G401.6 (cell line): ENCODE measurements around the gene FAM81A.
"Not testable (repeated sequence)": the region's sequence is repeated elsewhere in the genome, so short reads cannot be mapped to it uniquely, and the experiment has no call there.

Experiments used
- FAIRE-seq: peaks from 2 replicates; lab custom pipeline; 2012; peaks lifted over from hg19 to GRCh38; lab: Jason Lieb, UNC

Gene FAM81A

DNA sequence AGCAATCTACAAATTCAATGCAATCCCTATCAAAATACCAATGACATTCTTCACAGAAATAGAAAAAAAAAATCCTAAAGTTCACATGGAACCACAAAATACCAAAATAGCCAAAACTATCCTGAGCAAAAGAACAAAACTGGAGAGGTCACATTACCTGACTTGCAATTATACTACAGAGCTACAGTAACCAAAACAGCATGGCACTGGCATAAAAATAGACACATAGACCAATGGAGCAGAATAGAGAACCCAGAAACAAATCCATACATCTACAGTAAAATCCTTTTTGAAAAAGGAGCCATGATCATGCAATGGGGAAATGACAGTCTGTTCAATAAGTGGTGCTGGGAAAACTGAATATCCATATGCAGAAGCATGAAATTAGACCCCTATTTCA lies 51.5 kb downstream of the FAM81A start:
- FAIRE-seq: not testable (repeated sequence)

DNA sequence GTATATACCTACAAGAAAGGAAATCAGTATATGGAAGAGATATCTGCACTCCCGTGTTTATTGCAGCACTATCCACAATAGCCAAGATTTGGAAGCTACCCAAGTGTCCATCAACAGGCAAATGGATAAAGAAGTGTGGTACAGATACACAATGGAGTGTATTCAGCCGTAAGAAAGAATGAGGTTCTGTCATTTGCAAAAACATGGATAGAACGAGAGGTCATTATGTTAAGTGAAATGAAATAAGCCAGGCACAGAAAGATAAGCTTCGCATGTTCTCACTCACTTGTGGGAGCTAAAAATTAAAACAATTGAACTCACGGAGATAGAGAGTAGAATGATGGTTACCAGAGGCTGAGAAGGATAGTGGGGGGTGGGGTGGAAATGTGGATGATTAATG lies 53.1 kb downstream of the FAM81A start:
- no peak for FAIRE-seq

DNA sequence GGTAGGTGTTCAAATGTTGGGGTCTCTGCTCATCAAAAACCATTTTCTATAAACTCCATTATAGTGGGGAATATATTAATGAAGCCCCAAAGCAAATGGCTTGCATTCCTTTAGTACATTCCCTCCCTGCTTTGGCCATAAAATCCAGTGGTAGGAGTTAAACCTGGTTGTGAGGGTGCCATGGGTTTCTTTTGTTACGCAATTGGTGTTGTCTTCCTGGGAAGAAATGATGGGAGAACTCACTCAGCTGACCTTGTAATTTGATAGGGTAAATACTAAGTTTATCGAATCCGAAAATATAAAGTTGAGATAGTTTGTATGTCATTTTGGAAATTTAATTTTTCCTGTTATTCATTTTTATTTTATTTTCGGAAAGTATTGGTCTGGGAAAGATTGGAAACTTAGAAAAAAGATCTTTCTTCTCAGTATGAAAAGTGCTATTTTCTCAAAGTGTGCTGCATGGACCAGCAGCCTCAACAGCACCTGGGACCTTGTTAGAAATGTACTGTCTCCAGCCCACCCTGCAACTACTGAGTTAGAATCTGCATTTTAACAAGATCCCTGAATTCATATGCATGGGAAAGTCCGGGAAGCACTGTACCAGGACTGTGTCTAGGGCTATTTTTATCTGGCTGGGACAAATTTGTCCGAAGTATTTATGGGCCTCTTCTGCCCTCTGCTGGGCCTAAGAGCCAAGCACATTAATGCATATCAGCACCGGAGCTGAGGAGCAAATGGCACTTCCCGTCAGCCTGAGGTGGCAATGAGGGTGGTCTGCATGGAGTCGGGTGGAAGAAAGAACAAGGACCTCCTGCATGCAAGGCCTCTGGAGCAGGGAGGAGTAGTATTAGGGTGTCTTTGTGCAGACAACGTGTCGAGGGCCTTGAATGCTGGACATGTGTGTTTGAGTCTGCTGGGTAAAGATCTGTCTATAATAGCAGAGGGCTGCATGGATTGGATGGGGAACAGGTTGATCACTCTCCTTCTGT lies 54.7 kb downstream of the FAM81A start:
- no peak for FAIRE-seq

DNA sequence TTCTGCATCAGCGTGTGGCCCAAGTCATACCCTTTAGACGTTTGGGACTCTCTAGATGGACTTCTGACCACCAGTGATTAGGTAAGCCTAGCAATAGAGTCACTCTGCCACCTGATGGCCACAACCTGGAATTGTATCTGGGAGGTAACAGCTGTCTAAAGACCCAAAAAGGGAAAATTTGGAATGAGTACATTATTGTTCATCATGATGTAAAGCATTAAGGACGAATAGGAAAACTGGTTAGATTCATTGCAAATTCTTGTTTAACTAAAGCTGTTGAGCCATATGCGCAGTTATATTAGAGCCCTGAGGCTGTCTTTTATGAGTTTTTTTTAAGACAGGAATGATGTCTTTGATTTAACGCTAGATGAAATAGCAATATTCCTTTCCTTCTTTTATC lies 63.6 kb downstream of the FAM81A start:
- no peak for FAIRE-seq

DNA sequence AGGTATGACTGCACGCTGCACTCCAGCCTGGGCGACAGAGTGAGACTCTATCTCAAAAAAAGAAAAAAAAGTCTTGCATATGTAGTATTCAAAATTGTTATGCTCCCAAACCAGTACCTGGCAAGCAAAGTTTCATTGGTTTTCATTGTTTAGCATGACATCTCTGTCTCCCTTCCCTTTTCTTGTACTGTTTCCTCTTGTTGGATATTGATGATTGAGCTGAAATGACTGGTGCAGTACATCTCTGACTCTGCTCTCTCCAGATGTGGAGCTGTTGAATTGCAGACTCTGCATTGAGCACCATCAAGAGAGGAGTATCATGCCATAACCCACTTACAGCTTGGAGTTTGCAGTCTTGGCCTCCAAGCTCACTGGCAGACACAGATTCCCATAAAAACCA lies 77.2 kb downstream of the FAM81A start:
- FAIRE-seq: no peak

DNA sequence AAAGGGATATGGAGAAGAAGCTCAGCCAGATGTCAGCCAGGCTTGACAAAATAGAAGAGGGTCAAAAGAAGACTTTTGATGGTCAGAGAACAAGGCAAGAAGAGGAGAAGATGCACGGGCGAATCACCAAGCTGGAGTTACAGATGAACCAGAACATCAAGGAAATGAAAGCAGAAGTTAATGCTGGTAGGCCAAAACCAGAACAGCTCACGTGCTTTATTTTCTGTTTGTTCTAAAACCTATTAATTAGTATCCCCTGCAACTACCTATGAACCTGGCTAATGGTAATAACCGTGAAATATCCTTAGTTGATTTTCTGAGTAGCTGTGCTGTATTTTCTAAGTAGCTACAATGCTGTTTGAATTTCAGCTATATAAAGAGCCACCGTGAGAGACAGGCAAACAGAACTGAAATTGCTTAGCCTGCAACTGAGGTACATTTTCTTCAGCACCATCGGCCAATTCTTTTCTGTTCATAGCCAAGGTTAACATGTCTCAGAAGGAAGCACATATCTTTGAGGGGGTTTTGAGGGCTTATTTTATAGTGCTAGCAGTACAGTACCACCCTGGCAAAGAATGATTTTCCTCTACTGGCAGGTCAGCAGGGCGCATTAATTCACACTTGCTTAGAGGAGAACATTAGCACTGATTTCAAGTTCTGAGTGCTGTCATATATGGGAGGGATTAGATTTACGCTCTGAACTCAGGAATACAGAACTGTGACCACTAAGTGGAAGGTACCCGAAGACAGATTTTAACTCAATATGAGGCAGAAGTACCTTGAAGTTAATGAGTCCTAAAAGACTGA lies 78.9 kb downstream of the FAM81A start:
- FAIRE-seq: no peak

DNA sequence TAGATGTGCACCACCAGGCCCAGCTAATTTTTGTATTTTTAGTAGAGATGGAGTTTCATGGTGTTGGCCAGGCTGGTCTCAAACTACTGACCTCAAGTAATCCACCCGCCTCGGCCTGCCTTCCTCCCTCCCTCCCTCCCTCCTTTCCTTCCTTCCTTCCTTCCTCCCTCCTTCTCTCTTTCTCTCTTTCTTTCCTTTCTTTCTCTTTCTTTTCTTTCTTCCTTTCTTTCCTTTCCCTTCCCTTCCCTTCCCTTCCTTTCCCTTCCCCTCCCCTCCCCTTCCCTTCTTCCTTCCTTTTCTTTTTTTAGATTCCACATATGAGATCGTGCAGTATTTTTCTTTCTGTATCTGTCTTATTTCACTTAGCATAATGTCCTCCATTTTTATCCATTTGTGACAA lies 81.3 kb downstream of the FAM81A start:
- FAIRE-seq: no peak

DNA sequence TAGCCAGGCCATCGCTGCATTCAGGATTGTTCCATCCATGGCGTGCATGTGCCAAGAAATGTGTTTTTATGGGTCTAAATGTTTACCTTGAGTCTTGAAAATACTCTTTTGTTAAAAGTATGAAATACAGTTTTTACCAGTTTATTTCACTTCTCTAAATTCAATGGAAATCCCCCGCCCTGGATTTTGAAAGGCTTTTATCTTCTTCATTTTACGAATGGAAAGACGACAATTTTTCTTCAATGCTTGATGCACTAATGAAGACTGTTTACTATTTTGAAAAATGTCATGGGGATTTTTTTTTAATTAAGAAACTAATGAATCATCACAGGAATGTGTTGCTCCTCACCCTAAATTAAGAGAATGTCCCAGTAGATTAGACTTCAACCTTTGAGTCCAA lies 83.5 kb downstream of the FAM81A start:
- no peak for FAIRE-seq

DNA sequence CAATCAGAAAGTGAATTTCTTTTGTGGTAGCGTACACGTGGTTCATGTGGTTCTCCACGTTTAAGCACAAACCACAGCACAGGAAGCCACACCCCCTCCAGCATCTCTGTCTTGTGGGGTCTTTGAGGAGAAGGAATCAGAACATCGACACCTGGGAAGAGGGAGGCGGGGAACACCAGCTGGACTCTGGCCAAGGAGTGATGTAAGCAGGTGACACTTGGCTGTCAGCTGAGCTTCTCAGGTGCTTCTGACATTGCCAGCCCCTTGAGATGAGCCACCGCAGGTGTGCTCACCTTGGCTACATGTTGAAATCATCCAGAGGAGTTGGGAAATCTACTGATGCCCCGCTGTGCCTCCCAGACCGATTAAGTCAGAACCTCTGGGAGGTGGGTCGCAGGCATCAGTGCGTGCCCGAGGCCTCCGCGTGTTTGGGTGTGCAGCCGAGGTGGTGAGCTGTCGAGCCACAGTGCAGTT lies 85.0 kb downstream of the FAM81A start:
- no peak for FAIRE-seq

DNA sequence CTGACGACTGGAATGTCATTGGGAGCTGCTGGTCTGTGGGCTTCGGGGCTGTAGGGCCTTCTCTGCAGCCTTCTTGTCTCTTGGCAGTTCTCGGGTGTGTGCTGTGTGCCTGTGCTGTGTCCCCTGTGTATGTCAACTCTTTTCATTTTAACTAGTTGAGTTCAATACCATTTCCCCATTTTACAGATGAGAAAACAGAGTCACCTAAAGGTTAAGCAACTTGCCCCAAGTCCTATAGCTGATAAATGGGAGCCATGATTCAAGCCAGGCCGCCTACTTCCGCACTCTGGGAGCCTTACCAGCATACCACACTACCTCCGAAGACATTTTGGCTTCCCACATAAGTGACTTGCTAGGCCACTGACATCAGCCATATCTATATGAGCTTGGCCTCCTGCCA lies 85.7 kb downstream of the FAM81A start:
- no peak for FAIRE-seq

DNA sequence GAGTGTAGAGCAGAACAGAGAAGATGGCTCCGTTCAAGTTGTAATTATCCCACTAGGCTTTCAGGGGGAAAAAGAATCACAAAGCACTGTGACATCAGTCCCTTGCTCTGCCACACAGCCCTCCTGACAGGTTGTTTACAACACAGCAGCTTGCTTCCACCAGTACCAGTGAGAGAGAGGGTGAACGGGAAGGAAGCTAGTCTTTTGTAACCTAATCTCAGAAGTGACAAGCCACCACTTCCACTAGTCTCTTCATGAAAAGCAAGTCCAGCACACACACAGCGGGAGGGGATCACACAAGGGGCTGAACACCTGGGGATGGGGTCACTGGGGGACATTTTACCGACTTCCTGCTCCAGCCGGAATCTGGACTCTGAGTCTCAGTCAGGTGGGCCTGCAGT lies 86.3 kb downstream of the FAM81A start:
- no peak for FAIRE-seq

DNA sequence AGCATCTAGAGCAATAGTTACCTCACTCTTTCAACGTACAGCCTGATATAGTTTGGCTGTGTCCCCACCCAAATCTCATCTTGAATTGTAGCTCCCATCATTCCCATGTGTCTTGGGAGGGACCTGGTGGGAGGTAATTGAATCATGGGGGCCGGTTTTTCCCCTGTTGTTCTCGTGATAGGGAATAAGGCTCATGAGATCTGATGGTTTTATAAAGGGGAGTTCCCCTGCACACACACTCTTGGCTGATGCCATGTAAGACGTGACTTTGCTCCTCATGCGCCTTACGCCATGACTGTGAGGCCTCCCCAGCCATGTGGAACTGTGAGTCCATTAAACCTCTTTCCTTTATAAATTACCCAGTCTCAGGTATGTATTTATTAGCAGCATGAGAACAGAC lies 88.5 kb downstream of the FAM81A start:
- not testable (repeated sequence) for FAIRE-seq

DNA sequence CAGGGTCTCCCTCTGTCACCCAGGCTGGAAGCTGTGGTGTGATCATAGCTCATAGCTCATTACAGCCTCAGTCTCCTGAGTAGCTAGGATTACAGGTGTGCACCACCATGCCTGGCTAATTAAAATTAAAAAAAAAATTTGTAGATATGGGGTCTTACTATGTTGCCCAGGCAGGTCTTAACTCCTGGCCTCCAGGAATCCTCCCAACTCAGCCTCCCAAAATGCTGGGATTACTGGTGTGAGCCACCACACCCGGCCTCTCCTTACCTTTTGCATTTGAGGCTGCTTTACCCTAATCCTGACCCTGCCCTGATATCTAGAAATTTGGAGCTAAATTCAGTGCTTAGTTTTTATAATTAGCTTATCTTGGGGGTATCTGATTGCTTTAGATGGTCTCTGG lies 90.4 kb downstream of the FAM81A start:
- FAIRE-seq: no peak

DNA sequence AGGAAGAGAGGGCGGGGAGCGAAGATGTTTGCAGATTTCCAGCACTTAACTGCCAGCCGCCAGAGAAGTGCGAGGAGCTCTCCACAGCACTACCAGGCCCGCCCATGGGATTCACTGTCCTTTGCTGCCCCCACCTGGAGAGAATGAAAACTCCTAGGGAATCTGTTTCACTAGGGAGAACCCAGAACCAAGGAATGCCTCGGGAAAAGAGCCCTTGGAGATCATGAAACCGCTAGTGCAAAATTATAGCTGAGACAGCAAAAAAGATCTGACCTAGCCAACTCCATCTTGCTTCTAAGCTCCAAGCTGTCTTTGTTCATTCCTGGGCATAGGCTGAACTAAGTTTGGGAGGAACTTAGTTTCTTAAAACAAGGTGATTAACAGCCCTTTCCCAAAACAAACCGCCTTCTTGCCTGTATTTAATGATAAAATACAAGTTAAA lies 91.0 kb downstream of the FAM81A start:
- FAIRE-seq: peak; percentile 95

DNA sequence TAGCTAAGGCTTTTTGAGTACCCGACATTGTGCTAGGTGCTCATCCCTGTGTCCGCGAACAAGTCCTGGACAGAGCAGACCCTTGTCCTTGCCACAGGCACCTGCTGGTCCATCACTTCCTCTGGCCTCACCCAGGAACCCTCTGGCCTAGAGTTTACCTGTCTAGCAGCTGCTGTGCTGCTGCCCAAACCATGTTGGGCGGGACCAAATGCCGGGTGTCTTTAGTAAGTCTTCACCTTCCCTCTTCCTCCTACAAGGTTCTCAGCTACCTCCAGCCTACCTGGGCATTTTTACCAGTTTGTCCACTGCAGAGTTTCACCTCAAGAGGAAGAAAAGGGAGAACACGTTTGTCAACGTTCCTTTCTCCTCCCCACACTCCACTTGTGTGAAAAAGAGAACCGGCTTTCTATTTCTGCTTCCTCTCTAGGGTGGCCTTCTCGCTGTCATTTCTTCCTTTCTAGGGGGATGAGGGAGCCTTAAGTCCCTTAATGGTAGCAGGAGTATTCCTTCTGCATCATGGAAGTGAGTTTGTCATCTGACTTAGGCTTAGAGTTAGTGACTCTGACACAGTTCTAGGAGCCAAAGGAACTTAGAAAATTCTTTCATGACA lies 93.2 kb downstream of the FAM81A start:
- no peak for FAIRE-seq

DNA sequence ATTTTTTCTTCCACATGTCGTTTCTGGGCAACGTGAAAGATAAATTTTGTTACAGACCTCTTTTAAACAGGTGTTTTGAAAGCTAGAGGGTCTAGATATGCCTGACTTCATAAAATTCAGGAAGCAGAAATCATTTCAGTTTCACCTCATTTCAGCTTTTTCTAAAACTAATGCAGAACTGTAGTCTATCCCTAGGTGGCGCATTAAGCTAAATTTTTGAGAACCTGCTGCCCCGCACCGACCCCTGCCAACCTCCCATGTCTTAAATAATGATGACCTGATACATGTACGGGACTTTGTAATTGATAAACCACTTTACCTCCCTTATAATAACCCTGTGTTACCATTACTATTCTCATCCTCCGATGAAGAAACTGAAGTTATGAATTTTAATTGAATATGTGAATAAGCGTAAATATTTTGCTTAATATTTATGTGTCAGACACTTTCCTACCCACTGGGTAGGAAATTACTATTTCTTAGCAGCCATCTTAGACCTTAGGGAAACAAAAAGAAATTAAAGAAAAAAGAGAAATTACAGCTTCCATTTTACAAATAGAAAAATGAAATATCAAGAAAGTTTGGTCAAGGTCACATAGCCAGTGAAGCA lies 94.9 kb downstream of the FAM81A start:
- FAIRE-seq: peak; percentile 65

DNA sequence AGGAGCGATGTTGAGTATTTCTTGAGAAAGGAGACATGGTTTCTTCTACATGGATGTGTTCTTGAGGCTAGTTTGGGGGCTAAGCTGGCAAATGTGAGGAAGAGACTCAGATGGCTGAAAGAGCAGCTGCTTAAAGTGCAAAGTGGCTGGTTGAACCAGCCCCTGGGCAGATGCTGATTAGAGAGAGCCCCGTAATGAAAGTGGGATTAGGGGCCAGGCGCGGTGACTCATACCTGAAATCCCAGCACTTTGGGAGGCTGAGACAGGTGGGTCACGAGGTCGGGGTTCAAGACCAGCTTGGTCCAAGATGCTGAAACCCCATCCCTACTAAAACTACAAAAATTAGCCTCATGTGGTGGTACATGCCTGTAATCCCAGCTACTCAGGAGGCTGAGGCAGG lies 98.6 kb downstream of the FAM81A start:
- FAIRE-seq: no peak

DNA sequence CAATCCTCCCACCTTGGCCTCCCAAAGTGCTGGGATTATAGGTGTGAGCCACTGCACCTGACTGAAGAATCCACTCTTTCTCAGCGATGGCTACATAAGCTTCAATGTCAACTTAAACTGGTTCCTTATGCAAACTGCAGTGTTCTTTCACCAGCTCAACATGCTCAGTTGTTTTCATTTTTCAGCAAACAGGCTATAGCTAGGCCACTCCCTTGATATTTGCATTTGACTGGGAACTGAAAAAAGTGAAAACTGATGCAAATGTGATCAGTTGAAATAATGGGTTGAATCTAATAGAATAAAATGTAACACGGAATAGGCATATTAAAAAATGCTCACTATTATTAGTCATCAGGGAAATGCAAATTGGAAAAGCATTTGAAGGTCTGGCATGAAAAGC lies 99.4 kb downstream of the FAM81A start:
- no peak for FAIRE-seq

DNA sequence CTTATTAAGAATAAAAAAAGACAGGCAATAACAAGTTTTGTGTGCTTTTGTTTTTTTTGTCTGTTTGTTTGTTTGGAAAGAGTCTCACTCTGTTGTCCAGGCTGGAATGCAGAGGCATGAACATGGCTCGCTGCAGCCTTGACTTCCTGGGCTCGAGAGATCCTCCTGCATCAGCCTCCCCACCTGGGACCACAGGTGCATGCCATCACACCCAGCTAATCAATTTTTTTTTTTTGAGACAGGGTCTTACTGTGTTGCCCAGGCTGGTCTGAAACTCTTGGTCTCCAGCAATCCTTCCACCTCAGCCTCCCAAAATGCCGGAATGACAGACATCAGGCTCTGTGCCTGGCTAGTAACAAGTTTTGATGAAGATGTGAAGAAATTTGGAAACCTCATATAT lies 100.5 kb downstream of the FAM81A start:
- FAIRE-seq: no peak

DNA sequence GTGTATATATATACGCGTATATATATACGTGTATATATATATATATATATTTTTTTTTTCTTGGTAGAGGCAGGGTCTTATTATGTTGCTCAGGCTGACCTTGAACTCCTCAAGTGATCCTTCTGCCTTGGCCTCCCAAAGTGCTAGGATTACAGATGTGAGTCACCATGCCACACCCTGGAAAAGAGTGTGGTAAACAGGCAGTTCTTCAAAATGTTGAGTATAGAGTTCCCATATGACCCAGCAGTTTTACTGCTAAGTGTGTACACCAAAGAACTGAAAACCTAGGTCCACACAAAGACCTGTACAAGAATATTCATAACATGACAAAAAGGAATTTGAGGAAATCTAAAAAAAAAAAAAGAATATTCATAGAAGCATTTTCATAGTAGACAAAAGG lies 101.8 kb downstream of the FAM81A start:
- FAIRE-seq: no peak

DNA sequence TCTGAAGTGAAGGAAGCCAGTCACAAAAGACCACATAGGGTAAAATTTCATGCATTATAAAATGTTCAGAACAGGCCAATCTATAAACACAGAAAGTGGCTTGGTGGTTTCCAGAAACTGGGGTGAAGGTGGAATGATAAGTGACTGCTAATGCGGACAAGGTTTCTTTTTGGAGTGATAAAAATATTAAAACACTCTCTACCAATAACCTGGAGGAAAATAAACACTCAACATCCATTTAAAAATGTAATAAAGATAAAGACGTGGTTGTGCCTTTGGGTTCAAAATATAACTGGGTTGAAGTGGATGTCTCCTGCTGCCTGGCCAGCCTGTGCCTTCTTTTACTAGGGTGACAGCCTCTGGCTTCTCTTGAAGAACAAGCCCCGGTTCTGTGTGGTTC lies 102.7 kb downstream of the FAM81A start:
- no peak for FAIRE-seq

DNA sequence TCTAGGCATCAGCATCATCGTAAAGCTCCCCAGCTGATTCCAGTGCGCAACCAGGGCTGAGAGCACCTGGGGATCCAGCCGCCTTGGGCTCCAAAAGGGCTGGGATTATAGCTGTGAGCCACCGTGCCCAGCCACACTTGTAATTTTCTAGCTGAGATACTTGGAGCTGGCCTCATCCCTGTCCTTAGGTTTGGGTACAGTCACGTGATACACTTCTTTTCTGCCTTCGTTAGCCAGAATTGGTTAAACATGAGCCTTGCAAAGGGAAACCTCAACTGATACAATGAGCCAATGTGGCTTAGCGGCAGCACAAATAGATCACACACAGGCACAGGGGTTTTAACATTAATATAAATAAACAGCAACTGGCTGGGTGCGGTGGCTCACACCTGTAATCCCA lies 103.8 kb downstream of the FAM81A start:
- no peak for FAIRE-seq
